HG02884 (cell line): ENCODE data around the gene P2RY8.
"Not testable (repeated sequence)": the region's sequence is repeated elsewhere in the genome, so short reads cannot be mapped to it uniquely, and the experiment has no call there.

Experiments
- ATAC-seq: cut with Tn5 transposase; IDR thresholded peaks from one replicate; pipeline ENCODE4 v1.9.1; 2021; ENCODE audit warnings: mild to moderate bottlenecking, moderate library complexity; ENCODE audit not compliant: unreplicated experiment

Gene P2RY8

DNA sequence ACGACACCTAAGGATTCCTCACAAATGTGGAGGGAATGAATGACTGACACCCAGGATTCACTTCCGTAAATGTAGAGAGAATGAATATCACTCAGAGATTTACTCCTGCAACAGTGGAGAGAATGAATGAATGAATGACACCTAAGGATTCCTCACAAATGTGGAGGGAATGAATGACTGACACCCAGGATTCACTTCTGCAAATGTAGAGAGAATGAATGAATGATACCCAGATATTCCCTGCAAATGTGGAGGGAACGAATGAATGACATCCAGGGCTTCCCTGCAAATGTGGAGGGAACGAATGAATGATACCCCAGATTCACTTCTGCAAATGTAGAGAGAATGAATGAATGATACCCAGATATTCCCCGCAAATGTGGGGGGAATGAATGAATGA is 47.6 kb downstream of the P2RY8 start:
- ATAC-seq, result not testable (repeated sequence)

DNA sequence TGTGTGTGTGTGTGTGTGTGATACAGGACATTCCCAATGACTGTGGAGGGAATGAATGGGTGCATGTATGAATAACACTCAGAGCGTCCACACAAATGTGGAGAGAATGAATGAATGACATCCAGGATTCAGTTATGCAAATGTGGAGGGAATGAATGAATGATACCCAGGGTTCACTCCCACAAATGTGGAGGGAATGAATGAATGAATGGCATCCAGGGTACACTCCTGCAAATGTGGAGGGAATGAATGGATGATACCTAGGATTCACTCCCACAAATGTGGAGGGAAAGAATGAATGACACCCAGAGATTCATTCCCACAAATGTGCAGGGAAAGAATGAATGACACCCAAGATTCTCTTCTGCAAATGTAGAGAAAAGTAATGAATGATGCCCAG is 48.2 kb downstream of the P2RY8 start:
- ATAC-seq, result no peak

DNA sequence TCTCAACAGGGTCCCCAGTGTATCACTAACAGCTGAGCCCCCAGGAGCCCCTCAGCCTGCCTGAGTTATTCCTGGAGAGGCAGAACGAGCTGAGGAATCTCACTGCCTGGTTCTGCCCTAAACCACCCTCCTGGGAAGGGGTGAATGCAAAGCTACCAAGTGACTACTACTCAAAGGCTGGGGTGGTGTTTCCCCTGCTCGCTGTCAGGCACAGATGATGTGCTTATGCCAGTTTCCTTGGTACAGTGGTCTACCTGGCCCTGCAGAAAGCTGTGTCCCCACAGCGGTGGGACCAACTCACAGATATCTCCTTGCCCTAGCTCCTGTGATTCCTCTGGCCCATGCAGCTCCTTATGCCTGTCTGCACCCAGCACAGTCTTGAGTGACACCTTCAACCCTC is 48.8 kb downstream of the P2RY8 start:
- ATAC-seq, result no peak

DNA sequence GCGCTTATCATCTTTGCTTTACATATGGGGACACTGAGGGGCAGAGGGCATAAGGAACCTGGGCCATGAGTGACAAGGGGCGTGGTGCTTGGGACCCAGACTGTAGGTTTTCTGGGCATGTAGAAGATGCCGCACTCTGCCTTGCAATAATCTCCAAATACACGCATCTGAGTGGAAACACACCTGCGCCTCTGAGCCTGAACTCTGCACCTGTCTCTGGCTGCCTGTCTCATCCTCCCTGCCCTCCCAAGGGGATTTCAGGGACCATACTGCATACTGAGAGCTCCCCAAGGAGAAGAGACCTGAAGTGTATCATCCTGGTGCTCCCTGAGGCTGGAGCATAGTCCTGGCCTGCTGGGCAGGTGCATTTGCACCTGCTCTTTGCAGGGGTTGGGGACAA is 49.6 kb downstream of the P2RY8 start:
- no peak for ATAC-seq

DNA sequence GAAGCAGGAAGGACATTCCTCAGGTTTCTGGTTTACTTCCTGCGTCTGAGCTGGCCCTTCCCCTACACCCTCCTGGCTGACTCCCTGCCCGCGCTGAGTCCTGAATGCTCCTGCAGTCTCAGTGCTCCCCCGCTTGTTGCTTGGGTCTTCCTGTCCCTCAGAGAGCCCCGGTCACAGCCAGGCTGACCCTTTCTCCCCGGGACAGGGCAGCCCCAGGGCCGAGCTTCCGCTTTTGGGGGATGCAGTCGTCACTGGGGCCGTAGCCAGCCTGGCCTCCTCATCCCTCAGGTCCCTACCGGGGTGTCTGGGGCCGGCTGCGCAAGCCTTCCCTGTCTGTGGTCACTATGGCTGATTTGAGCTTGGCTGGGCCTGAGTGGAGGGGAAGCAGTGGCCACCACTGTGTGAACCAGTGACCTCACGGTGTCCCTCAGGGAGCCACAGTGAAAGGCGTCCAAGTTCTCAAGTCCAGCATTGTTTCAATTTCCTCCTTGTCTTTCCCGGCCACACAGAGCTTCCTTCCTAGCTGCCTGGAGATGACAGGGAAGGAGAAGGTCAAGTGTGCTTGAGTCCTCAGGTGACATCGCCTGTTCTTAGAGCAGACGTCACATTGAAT is 50.1 kb downstream of the P2RY8 start:
- no peak for ATAC-seq

DNA sequence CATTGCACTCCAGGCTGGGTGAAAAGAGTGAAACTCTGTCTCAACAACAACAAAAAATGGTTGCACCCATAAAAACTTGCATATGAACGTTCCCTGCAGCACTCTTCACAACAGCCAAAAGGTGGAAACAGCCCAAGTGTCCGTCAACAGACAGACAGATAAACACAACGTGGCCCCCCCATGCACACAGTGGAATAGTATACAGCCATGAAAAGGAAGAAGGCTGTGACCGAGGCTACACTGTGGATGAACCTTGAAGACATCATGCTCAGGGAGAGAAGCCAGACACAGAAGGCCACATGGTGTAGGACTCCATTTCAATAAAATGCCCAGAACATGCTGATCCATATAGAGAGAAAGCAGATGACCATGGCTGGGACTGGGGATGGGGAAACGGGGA is 50.8 kb downstream of the P2RY8 start:
- no peak for ATAC-seq

DNA sequence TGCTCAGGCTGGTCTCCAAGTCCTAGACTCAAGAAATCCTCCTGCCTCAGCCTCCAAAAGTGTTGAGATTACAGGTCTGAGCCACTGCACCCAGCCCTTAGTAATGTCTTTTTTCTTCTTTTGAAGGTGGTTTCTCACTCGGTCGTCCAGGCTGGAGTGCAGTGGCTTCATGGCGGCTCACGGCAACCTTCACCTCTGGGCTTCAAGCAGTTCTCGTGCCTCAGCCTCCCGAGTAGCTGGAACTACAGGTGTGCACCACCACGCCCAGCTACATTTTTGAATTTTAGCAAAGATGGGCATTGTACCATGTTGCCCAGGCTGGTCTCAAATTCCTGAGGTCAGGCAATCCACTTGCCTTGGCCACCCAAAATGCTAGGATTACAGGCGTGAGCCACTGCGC is 52.0 kb downstream of the P2RY8 start:
- ATAC-seq, result no peak

DNA sequence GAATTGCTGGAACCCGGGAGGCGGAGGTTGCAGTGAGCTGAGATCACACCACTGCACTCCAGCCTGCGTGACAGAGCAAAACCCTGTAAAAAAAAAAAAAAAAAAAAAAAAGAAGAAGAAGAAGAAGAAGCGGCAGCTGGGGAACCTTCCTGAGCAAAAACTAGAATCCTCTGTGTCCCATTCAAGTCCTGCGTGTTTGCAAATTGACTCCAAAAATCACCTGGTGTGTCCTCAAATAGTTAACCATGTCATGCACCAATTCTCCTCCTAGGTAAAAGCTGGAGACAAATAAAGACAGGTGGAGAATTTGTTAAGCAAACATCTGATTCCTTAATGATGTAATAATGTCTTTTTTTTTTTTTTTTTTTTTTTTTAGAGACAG is 52.4 kb downstream of the P2RY8 start:
- peak; percentile 6 for ATAC-seq

DNA sequence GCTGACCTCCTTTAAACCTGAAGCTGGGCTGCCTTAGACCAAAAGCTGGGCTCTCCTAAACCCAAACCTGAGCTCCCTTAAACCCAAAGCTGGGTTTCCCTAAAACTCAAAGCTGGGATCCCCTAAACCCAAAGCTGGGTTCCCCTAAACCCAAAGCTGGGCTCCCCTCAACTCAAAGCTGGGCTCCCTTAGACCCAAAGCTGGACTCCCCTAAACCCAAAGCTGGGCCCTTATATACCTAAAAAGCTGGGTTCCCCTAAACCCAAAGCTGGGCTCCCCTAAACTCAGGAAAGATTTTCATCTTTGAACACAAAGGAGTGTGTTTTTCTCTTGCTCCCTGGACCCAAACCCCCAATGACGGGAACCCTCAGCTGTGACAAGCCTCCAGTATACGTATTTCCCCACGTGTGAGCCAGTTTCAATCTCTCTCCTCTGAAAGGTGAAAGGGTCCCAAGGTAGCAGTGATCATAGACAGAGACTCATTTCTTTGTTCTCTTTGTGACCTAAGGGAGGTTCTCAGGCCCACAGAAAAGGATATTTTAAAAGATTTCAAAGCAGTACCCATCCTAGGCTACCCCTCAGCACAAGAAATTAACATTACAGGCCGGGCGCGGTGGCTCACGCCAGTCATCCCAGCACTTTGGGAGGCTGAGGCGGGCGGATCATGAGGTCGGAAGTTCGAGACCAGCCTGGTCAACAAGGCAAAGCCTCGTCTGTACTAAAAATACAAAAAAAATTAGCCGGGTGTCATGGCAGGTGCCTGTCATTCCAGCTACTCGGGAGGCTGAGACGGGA is 52.9 kb downstream of the P2RY8 start:
- peak; percentile 45 for ATAC-seq

DNA sequence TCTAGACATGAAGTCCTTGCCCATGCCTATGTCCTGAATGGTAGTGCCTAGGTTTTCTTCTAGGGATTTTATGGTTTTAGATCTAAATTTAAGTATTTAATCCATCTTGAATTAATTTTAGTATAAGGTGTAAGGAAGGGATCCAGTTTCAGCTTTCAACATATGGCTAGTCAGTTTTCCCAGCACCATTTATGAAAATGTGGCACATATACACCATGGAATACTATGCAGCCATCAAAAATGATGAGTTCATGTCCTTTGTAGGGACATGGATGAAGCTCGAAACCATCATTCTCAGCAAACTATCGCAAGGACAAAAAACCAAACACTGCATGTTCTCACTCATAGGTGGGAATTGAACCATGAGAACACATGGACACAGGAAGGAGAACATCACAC is 54.5 kb downstream of the P2RY8 start:
- not testable (repeated sequence) for ATAC-seq

DNA sequence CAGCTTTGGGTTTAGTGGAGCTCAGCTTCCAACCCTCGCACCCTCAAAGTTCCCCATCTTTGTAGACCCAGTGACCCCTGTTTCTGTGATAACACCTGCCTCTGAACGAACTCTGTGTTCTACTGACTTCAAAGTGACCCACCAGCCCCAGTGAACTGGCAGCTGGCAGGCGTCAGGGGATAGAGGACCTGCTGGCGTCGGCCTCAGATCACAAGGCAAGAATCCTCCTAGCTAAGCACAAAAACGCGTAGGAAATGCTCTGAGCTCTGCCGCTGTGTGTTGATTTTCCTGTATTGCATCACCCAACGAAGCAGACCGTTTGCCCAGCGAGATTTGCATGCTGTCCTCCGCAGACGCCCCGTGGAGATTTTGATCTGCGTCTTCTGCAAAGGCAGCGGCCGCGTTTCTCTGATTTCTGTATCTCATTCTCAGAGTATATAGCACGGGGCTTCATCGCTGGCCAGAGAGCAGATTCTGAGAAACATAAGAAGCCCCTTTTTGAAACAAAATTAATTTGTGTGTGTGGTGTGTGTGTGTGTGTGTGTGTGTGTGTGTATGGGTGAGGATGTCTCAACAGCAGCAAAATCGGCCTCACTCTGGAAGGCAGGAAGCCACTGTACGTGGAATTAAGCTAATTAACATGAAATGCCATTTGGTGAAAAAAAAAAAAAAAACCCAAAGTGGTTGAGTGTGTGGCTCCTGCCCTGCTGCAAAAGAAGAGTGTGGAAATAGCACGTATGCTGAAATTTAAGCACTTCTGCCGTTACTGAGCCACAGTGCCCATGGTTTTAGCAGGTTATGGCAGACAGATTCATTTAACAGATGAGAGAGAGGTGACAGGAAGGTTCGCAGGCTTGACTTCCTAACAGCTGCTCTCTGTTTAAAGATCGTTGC is 55.1 kb downstream of the P2RY8 start:
- ATAC-seq, result peak; percentile 35

DNA sequence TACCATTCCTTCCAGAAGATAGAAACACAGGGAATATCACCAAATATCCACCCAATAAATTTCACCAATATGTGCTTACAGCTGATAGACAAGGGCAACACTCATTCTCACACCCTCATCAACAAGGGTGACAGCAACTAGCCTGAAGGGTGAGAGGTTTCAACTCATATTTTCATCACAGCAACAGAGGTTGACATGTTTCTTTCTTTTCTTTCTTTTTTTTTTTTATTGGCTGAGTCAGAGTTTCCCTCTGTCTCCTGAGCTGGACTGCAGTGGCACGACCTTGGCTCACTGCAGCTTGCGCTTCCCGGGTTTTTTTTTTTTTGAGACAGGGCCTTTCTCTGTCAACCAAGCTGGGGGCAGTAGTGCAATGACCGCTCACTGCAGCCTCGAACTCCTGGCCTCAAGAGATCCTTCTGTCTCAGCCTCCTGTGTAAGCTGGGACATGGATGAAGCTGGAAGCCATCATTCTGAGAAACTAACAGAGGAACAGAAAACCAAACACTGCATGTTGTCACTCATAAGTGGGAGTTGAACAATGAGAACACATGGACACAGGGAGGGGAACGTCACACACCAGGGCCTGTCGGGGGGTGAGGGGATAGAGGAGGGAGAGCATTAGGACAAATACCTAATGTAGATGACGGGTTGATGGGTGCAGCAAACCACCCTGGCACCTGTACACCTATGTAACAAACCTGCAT is 56.8 kb downstream of the P2RY8 start:
- ATAC-seq, result no peak

DNA sequence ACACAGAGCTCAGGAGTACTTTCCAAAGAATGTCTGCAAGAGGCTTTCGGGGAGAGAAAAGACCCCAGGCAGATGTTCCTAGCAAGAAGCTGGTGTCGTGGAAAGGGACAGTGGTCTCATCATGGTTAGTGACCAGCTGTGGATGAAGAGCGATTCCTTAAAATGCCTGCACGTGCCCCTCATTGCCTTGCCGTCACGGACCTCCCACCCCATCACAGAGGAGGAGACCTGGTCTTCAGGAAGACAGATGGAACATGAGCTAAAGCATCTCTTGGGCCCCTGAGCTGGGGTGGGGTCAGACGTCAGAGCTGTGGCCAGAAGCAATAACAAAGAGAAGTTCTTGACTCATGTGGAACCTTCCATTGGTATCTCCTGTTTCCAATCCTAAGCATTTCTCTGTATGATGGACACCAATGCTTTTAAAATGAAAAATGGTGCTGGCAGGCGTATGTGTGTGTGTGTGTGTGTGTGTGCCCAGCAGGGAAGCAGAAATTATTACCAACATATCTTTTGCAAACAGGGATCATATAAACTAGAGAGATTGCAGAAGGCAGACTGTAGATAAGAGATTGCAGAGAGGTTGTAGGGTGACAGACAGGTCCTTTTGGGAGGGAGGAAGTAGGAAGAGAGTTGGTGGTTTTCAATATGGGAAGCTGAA is 59.1 kb downstream of the P2RY8 start:
- no peak for ATAC-seq

DNA sequence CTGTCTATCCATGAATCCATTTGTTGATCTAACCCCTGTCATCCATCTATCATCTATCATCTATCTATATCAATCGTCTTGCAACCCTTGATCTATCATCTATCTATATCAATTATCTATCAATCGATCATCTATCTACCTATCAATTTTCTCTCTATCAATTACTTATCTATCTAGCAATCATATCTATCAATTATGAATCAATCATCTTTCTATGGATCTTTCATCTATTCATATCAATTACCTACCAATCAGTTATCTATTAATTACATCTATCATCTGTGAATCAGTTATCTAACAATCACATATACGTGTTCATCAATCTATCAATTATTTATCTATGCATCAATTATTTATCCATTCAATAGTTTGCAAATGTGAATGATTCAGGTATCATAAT is 59.8 kb downstream of the P2RY8 start:
- ATAC-seq, result no peak

DNA sequence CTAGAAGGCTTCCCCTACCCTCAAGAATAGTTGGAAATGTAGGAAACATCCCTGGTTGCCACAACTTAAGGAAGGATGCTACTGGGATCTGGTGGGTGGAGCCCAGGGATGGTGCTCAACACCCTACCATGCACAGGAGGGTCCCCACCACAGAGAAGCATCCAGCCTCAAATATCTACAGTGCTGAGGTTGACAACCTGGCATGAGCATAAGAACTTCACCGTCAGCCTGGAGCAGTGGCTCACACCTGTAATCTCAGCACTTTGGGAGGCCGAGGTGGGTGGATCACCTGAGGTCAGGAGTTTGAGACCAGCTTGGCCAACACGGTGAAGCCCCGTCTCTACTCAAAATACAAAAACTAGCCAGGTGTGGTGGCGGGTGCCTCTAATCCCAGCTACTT is 60.3 kb downstream of the P2RY8 start:
- ATAC-seq, result no peak

DNA sequence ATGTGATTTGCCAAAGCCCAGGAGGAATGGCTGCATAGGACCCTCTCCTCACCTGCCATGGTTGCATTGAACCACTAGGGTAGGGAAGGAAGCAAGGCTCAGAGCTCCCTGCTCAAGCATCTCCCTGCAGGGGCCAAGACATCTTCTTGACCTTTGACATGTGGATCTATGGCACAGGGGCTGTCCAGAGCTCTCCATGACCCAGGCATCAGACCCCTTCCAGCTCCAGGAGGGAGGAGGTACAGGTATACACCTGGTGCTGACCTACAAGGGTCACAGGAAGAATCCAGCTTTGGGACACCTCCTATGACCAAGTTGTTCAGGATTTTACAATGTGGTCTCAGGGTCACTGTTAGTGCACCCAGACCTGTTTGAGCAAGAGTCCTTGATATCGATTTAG is 61.1 kb downstream of the P2RY8 start:
- no peak for ATAC-seq

DNA sequence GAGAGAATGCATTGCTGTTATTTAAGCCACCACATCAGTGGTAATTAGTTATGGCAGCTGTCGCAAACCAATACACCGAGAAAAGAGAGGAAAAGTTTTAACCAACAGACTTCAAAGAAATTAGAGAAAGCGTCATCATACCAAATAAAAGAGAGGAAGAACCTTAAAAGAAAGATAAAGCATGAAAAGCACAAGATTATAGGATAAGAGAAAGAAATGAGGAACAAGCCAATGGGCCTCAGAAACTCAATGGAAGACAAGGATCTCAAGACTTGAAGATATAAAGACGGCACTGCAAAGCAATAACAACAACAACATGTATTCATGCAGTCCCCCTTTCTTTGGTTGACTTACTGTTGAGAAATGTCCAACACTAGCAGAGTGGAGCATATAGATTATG is 61.5 kb downstream of the P2RY8 start:
- no peak for ATAC-seq

DNA sequence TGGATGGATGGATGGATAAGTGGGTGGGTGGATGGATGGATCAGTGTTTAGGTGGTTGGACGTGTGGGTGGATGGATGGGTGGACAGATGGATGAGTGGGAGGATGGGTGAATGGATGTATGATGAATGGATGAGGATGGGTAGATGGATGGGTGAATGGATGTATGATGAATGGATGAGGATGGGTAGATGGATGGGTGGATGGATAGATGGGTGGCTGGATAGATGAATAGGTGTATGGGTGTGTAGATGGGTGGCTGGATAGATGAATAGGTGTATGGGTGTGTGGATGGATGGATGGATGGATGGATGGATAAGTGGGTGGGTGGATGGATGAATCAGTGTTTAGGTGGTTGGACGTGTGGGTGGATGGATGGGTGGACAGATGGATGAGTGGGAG is 62.4 kb downstream of the P2RY8 start:
- ATAC-seq, result not testable (repeated sequence)

DNA sequence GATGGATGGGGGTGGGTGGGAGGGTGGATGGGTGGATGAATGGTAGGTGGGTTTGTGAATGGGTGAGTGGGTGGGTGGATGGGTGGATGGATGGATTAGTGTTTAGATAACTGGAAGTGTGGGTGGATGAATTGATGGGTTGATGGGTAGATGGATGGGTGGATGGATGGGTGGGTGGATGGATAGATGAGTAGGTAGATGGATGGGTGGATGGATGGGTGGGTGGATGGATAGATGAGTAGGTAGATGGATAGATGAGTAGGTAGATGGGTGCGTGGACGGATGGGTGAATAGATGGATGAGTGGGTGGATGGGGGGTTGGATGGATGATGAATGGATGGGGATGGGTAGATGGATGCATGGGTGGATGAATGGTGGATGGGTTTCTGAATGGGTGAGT is 64.0 kb downstream of the P2RY8 start:
- ATAC-seq, result no peak

DNA sequence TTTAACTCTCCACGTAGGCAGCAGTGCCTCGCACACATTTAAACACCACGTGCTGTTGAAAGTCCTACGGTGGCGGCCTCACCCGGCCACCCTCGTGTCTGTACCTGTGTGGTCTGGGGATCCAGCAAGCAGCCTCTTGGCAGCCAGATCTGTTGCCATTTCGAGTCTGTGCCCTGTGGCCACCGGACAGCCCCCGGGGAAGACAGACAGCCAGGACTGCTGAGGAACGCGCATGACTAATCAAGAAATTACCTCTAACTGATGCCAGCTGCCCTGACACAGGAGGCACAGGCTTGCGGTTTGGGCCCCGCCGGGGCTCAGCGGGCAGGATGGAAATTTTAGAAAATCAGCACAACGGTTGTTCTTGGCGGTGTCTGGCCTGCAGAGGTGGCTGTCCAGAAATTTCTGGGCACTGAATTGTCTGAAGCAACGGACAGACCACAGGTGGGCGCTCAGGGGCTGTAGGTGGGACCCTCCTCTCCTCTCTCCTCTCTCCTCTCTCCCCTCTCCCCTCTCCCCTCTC is 68.7 kb downstream of the P2RY8 start:
- peak; percentile 38 for ATAC-seq
